Neural crest cell (in vitro differentiated cells): ENCODE results near the gene PTPRG. TPM values are rescaled to one million over a fixed set of nuclear protein-coding genes. Genes with fewer than 3 reads are reported as not detected.

Experiments used
- DNase-seq: peaks from one replicate; pipeline ENCODE4 v3.0.0; 2021; ENCODE audit warnings: low read depth, mixed read lengths, low spot score
- H3K27ac Mint-ChIP-seq: one replicate; pipeline ENCODE4 v1.8.0; 2021; ENCODE audit warnings: mild to moderate bottlenecking, mixed read lengths; ENCODE audit not compliant: unreplicated experiment
- H3K27me3 Mint-ChIP-seq: 2 replicates; pipeline ENCODE4 v1.8.0; 2021; ENCODE audit warnings: low read depth, mild to moderate bottlenecking, mixed read lengths
- H3K36me3 Mint-ChIP-seq: 2 replicates; pipeline ENCODE4 v1.8.0; 2021; ENCODE audit warnings: low read depth, mild to moderate bottlenecking, mixed read lengths
- H3K4me1 Mint-ChIP-seq: 2 replicates; pipeline ENCODE4 v1.8.0; 2021; ENCODE audit warnings: mixed read lengths
- H3K4me3 Mint-ChIP-seq: one replicate; pipeline ENCODE4 v1.8.0; 2021; ENCODE audit warnings: mild to moderate bottlenecking, mixed read lengths
- H3K9me3 Mint-ChIP-seq: 2 replicates; pipeline ENCODE4 v1.8.0; 2021; ENCODE audit warnings: mixed read lengths
- CTCF ChIP-seq: fragments of 200-600 bp; sonication (generic); conservative IDR thresholded peaks from 2 replicates; pipeline ENCODE4 v1.5.0; 2021; ENCODE audit warnings: antibody characterized with exemption, mild to moderate bottlenecking
- total RNA-seq: library from RNA; stranded (reverse); gene quantifications from 2 replicates; pipeline ENCODE4 v1.2.1, GENCODE V29; 2021

PTPRG gene
- total RNA-seq, 1 donor from 2014 or later, result 41.2 TPM

DNA sequence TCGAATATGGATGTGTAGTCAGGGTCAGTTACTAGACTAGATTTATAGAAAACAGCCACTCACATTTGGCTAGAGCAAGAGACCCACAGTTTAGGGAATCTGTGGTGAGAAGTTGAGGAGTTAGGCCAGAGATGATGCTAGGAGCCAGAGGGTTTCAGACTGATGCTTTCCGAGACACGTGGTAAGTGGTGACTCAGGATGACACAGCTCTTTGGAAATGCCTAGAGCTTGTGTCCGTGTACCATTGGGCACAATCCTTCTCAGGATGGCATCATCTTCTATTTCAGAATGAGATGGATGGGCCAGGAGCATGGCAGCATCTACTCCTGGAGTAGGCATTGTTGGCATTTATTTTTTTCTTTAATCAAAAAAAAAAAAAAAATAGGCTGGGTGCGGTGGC lies 28.5 kb downstream of the PTPRG start:
- Mint-ChIP-seq H3K4me3 (no peak overlapping the region), H3K4me1 (peaks cover 22% of the 10 kb centered on the region), H3K27me3 (no peaks in the 10 kb centered on the region), H3K36me3 (peaks cover 7% of the 10 kb centered on the region), H3K27ac (no peak overlapping the region), H3K9me3 (peaks cover 4% of the 10 kb centered on the region)
- no peak for TF ChIP-seq CTCF
- no peak for DNase-seq

- no peak for DNase-seq
- Mint-ChIP-seq H3K4me3 (no peak overlapping the region), H3K27me3 (no peaks in the 10 kb centered on the region), H3K27ac (no peak overlapping the region), H3K4me1 (peaks cover 36% of the 10 kb centered on the region), H3K36me3 (peaks cover 7% of the 10 kb centered on the region), H3K9me3 (peaks cover 4% of the 10 kb centered on the region)
- no peak for TF ChIP-seq CTCF
Measured at GRCh38 chr3:61591300-61591699, 29.9 kb downstream of the PTPRG start.

- no peak for TF ChIP-seq CTCF
- H3K36me3 Mint-ChIP-seq, result peaks cover 7% of the 10 kb centered on the region
- H3K27ac Mint-ChIP-seq, result no peak overlapping the region
- peaks cover 43% of the 10 kb centered on the region for H3K4me1 Mint-ChIP-seq
- H3K9me3 Mint-ChIP-seq, result peaks cover 4% of the 10 kb centered on the region
- H3K4me3 Mint-ChIP-seq, result no peak overlapping the region
- H3K27me3 Mint-ChIP-seq, result no peaks in the 10 kb centered on the region
- DNase-seq, result no peak
Measured at GRCh38 chr3:61593446-61594029, 32.2 kb downstream of the PTPRG start.

GRCh38 chr3:61594144-61594963 lies 33.0 kb downstream of the PTPRG start:
- TF ChIP-seq CTCF, result no peak
- Mint-ChIP-seq H3K4me3 (no peak overlapping the region), H3K27ac (no peak overlapping the region), H3K9me3 (peaks cover 4% of the 10 kb centered on the region), H3K4me1 (peaks cover 43% of the 10 kb centered on the region), H3K36me3 (peaks cover 7% of the 10 kb centered on the region), H3K27me3 (no peaks in the 10 kb centered on the region)
- no peak for DNase-seq

DNA sequence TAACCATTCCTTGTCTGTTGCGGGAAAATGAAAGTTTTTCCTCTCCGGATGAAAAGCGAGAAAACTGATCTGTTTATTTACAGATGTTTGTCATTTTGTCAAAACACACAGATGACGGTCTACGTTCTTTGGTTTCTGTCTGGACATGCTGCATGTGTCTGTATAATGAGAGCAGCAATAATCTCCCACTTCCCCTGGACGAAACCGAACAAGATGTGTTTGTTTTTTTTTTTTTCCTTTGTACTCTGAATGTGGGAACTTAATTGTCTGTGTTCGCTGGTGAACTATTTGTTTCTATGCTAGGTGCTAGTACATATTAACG lies 33.6 kb downstream of the PTPRG start:
- Mint-ChIP-seq H3K4me1 (peaks cover 43% of the 10 kb centered on the region), H3K9me3 (no peaks in the 10 kb centered on the region), H3K27ac (peak overlapping the region; percentile 16), H3K4me3 (no peak overlapping the region), H3K27me3 (no peaks in the 10 kb centered on the region), H3K36me3 (peaks cover 2% of the 10 kb centered on the region)
- no peak for DNase-seq
- TF ChIP-seq CTCF, result no peak
